Neural cell (in vitro differentiated cells): ENCODE results near the gene PLPP3. TPM values are rescaled to one million over a fixed set of nuclear protein-coding genes. Genes with fewer than 3 reads are reported as not detected.

Experiments used
- H2AFZ ChIP-seq: fragments of 200-600, 300-800 bp; sonication (generic), shearing (Covaris generic); 2 replicates; pipeline ENCODE4 v1.6.0; 2014; ENCODE audit warnings: low read depth, mild to moderate bottlenecking, antibody characterized with exemption, low read length, moderate library complexity
- H3F3A ChIP-seq: fragments of 200-600 bp; shearing (Covaris generic); 2 replicates; pipeline ENCODE4 v1.6.1; 2016; ENCODE audit warnings: mild to moderate bottlenecking, moderate library complexity, mixed read lengths, antibody characterized with exemption, low read length; ENCODE audit not compliant: insufficient read depth, poor library complexity, severe bottlenecking
- H3K27ac ChIP-seq: fragments of 200-600, 300-800 bp; sonication (generic), shearing (Covaris generic); 2 replicates; pipeline ENCODE4 v1.5.1; 2014; ENCODE audit warnings: mild to moderate bottlenecking, low read length, moderate library complexity
- H3K27me3 ChIP-seq: fragments of 300-800, 200-600 bp; sonication (generic), shearing (Covaris generic); 2 replicates; pipeline ENCODE4 v1.6.0; 2014; ENCODE audit warnings: mild to moderate bottlenecking, low read depth, low read length, moderate library complexity; ENCODE audit not compliant: insufficient read depth
- H3K36me3 ChIP-seq: fragments of 300-800, 200-600 bp; sonication (generic), shearing (Covaris generic); 2 replicates; pipeline ENCODE4 v1.5.1; 2014; ENCODE audit warnings: mild to moderate bottlenecking, antibody characterized with exemption, low read length, moderate library complexity; ENCODE audit not compliant: insufficient read depth
- H3K4me2 ChIP-seq: fragments of 300-800, 200-600 bp; sonication (generic), shearing (Covaris generic); 2 replicates; pipeline ENCODE4 v1.6.0; 2014; ENCODE audit warnings: mild to moderate bottlenecking, low read length
- H3K4me3 ChIP-seq: fragments of 300-800, 200-600 bp; sonication (generic), shearing (Covaris generic); 2 replicates; pipeline ENCODE4 v1.5.1; 2014; ENCODE audit warnings: mild to moderate bottlenecking, low read length, moderate library complexity
- H3K79me2 ChIP-seq: fragments of 200-600 bp; shearing (Covaris generic); replicated peaks from 2 replicates; pipeline ENCODE4 v1.6.0; 2014; ENCODE audit warnings: mild to moderate bottlenecking, low read length, moderate library complexity; ENCODE audit not compliant: insufficient read depth
- H3K9ac ChIP-seq: fragments of 300-800, 200-600 bp; sonication (generic), shearing (Covaris generic); 2 replicates; pipeline ENCODE4 v1.6.1; 2016; ENCODE audit warnings: mild to moderate bottlenecking, low read length, mixed read lengths
- H3K9me2 ChIP-seq: fragments of 200-600 bp; shearing (Covaris generic); 2 replicates; pipeline ENCODE4 v1.6.1; 2016; ENCODE audit warnings: mild to moderate bottlenecking, low read length, mixed read lengths; ENCODE audit not compliant: insufficient read depth
- H3K9me3 ChIP-seq: fragments of 200-600, 300-800 bp; sonication (generic), shearing (Covaris generic); 2 replicates; pipeline ENCODE4 v1.6.1; 2016; ENCODE audit warnings: mild to moderate bottlenecking, mixed run types, low read length, moderate library complexity, mixed read lengths
- H4K20me1 ChIP-seq: fragments of 200-600 bp; shearing (Covaris generic); 2 replicates; pipeline ENCODE4 v1.6.1; 2016; ENCODE audit warnings: mild to moderate bottlenecking, mixed run types; ENCODE audit not compliant: insufficient read depth
- CTCF ChIP-seq: fragments of 450-650 bp; IDR thresholded peaks from 2 replicates; pipeline ENCODE4 v1.5.1; 2014; ENCODE audit warnings: antibody characterized with exemption, mild to moderate bottlenecking, moderate library complexity; ENCODE audit not compliant: poor library complexity, severe bottlenecking
- EP300 ChIP-seq: fragments of 450-650 bp; conservative IDR thresholded peaks from 2 replicates; pipeline ENCODE4 v1.6.1; 2014; ENCODE audit warnings: antibody characterized with exemption, mild to moderate bottlenecking, moderate library complexity; ENCODE audit not compliant: poor library complexity, severe bottlenecking
- EZH2 ChIP-seq: fragments of 200-600, 300-800 bp; shearing (Covaris generic), sonication (generic); IDR thresholded peaks from 2 replicates; pipeline ENCODE4 v1.6.1; 2014; ENCODE audit warnings: antibody characterized with exemption, low read length, borderline replicate concordance, mild to moderate bottlenecking; ENCODE audit not compliant: insufficient read depth, poor library complexity, severe bottlenecking
- MXI1 ChIP-seq: fragments of 450-650 bp; conservative IDR thresholded peaks from 2 replicates; pipeline ENCODE4 v1.6.1; 2014; ENCODE audit warnings: antibody characterized with exemption, mild to moderate bottlenecking; ENCODE audit not compliant: poor library complexity, severe bottlenecking
- POLR2AphosphoS5 ChIP-seq: IDR thresholded peaks from 2 replicates; pipeline ENCODE4 v1.6.1; 2012
- RAD21 ChIP-seq: fragments of 450-650 bp; conservative IDR thresholded peaks from 2 replicates; pipeline ENCODE4 v1.6.1; 2014; ENCODE audit warnings: antibody characterized with exemption, mild to moderate bottlenecking, moderate library complexity
- REST ChIP-seq: IDR thresholded peaks from 2 replicates; pipeline ENCODE4 v1.6.1; 2012; ENCODE audit warnings: borderline replicate concordance
- SMC3 ChIP-seq: fragments of 450-650 bp; conservative IDR thresholded peaks from 2 replicates; pipeline ENCODE4 v1.6.1; 2014; ENCODE audit warnings: antibody characterized with exemption, mild to moderate bottlenecking, moderate library complexity; ENCODE audit not compliant: poor library complexity
- TAF1 ChIP-seq: IDR thresholded peaks from 2 replicates; pipeline ENCODE4 v1.6.1; 2012; ENCODE audit warnings: low read depth
- polyA plus RNA-seq: library from polyadenylated mRNA; depleted of rRNA; stranded (reverse); fragments of >200 nt; gene quantifications from 2 replicates; pipeline ENCODE4 v1.2.3, GENCODE V29; 2014

Gene PLPP3
- polyA plus RNA-seq, 1 donor from 2014 or later: 2.1 TPM

- Histone ChIP-seq H3K9me3 (no peaks in the 10 kb centered on the region), H3K27ac (no peak overlapping the region), H3K4me2 (no peak overlapping the region), H2AFZ (no peak overlapping the region), H3K27me3 (no peaks in the 10 kb centered on the region), H3K79me2 (no peaks in the 10 kb centered on the region), H3K4me3 (no peak overlapping the region), H3F3A (no peaks in the 10 kb centered on the region), H3K36me3 (no peaks in the 10 kb centered on the region), H3K9ac (no peak overlapping the region), H3K9me2 (no peaks in the 10 kb centered on the region), H4K20me1 (no peaks in the 10 kb centered on the region)
- TF ChIP-seq SMC3 (no peak), MXI1 (no peak), REST (no peak), TAF1 (no peak), RAD21 (no peak), POLR2AphosphoS5 (no peak), CTCF (no peak), EZH2 (no peak), EP300 (no peak)
Measured at GRCh38 chr1:56491441-56491840, 87.9 kb downstream of the PLPP3 start.

GRCh38 chr1:56490619-56491018, 88.7 kb downstream of the PLPP3 start:
- Histone ChIP-seq H4K20me1 (no peaks in the 10 kb centered on the region), H3K4me2 (no peak overlapping the region), H3F3A (no peaks in the 10 kb centered on the region), H3K27ac (no peak overlapping the region), H2AFZ (no peak overlapping the region), H3K4me3 (no peak overlapping the region), H3K9me2 (no peaks in the 10 kb centered on the region), H3K27me3 (no peaks in the 10 kb centered on the region), H3K9me3 (no peaks in the 10 kb centered on the region), H3K79me2 (no peaks in the 10 kb centered on the region), H3K36me3 (no peaks in the 10 kb centered on the region), H3K9ac (no peak overlapping the region)
- no peak for TF ChIP-seq POLR2AphosphoS5
- TF ChIP-seq CTCF: no peak
- TF ChIP-seq REST: no peak
